HG03060 (cell line): ENCODE data around the gene EGFR.
"Not testable (repeated sequence)": the region's sequence is repeated elsewhere in the genome, so short reads cannot be mapped to it uniquely, and the experiment has no call there.

Experiments used
- ATAC-seq: cut with Tn5 transposase; IDR thresholded peaks from one replicate; pipeline ENCODE4 v1.9.1; 2021; ENCODE audit warnings: low read depth, moderate number of reproducible peaks; ENCODE audit not compliant: unreplicated experiment

The EGFR gene

DNA sequence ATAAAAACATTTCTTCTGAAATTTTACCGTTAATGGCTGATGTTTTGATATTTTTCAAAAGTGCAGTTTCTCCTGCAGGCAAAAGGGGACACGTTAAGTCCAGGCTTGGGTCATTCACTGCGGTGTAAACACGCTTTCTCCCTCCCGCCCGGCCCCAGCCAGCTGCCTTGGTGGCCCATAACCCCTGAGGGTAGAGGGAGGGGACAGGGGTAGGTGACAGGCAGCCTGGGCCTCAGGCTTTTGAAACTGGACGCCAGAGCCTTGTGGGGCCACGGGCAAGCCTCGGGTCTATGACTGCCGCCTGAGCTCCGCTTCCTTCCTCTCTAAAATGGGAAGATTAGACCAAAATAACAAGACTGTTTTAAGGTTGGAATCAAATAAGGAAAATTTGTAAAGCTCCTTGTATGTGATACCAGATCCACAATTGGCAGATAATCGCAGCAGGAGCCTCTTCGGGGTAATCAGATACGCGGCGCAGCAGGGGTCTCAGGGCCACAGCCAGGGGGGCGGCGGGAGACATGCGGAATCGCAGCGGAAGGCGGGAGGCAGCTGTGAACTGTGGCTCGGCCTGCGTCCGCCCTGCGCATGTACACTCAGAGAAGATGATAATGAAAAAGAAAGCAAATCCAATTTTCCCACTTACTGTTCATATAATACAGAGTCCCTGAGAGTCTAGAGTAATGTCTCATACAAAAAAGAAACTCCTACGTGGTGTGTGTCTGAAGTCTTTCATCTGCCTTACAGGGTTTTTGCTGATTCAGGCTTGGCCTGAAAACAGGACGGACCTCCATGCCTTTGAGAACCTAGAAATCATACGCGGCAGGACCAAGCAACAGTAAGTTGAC is 138.3 kb downstream of the EGFR start:
- ATAC-seq: no peak

- no peak for ATAC-seq
Observed at GRCh38 chr7:55157764-55158105, 138.9 kb downstream of the EGFR start.

DNA sequence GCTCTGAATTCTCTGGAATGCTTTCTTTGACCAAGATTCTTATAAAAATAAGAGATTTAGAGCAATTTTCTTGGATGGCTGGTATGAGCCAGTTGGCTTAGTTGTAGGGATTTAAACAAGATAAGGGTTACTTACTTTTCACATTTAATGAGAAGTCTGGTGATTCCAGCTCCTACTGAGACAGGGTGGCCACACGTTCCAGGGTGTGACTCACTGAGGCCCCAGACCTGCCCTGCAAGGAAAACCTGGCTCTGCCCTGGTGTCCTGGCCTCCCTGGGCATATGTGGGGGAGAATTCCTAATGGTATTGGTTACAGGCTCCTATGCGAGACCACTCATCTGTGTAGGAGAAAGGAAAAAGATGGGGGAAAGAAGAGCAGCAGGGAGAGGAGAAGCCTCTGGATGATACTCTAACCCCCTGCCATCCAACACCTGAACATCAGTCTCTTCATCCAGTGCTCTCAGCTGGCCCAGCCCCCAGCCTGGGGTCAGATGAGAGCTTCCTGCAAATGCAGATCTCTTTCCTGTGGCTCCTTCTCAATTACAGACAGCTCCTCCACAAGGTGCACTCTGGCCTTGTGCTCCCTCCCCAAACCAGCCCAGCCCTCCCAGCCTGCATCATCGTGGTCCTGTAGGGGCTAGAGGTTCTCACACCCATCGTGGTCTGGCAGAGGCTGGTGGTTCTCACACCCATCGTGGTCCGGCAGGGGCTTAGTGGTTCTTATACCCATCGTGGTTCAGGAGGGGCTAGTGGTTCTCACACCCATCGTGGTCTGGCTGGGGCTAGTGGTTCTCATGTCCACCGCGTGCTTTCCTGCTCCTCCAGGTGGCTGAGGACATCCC is 139.9 kb downstream of the EGFR start:
- no peak for ATAC-seq

DNA sequence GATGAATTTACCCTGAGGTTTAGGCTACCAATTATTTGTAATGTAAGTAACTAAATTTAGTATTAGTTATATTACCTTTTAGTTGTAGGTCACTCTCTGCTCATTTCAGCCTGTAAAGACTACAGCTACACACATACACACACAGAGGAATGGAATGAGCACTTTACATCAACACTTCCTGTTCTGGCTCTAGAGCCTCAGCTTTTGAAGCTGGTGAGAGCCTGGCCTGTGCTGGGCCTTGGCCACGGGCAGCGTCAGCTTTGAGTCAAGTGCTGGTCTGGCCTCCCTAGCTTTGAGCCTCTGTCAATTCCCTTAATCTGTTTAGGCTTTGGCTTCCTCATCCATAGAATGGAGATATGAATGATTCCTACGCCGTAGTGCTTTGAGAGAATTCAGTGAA is 141.7 kb downstream of the EGFR start:
- no peak for ATAC-seq

GRCh38 chr7:55161154-55161687 is 142.4 kb downstream of the EGFR start:
- ATAC-seq: no peak

DNA sequence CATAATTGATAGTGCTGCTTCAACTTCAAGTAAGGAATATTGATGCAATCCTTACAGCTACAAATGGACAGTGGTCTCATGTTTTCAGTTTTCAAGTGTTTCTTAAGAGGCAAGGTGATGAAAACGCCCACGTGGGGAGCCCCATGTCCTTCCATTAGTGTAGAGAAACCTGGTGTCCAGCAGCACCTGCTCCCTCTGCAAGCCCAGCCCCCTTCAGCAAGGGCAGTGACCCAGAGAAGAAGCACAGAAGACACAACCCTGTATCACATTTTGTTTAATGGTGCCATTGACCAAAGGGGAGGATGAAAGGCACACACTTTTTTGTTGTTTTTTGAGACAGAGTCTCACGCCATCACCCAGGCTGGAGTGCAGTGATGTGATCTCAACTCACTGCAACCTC is 143.7 kb downstream of the EGFR start:
- no peak for ATAC-seq

DNA sequence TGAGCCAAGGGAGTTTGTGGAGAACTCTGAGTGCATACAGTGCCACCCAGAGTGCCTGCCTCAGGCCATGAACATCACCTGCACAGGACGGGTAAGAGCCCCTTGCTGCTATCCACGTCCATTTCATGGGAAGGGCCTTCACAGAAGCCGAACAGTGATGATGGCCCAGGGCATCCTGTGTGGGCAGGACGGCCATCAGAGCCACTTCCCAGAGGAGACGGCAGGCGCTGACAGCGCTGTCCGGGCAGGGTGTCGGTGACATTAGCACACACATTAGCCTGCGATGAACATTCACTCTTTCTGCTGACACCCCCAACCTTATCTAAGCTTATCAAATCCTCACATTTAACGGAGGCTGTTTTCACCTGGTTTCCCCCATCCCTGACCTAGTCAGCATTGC is 144.9 kb downstream of the EGFR start:
- ATAC-seq: no peak

- no peak for ATAC-seq
Observed at GRCh38 chr7:55164527-55164926, 145.7 kb downstream of the EGFR start.

GRCh38 chr7:55165176-55165861 is 146.5 kb downstream of the EGFR start:
- ATAC-seq: no peak

- not testable (repeated sequence) for ATAC-seq
Observed at GRCh38 chr7:55167296-55167695, 148.5 kb downstream of the EGFR start.

DNA sequence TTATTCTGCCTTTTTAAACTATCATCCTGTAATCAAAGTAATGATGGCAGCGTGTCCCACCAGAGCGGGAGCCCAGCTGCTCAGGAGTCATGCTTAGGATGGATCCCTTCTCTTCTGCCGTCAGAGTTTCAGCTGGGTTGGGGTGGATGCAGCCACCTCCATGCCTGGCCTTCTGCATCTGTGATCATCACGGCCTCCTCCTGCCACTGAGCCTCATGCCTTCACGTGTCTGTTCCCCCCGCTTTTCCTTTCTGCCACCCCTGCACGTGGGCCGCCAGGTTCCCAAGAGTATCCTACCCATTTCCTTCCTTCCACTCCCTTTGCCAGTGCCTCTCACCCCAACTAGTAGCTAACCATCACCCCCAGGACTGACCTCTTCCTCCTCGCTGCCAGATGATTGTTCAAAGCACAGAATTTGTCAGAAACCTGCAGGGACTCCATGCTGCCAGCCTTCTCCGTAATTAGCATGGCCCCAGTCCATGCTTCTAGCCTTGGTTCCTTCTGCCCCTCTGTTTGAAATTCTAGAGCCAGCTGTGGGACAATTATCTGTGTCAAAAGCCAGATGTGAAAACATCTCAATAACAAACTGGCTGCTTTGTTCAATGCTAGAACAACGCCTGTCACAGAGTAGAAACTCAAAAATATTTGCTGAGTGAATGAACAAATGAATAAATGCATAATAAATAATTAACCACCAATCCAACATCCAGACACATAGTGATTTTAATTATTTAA is 151.7 kb downstream of the EGFR start:
- no peak for ATAC-seq

- ATAC-seq: no peak
Observed at GRCh38 chr7:55171157-55171556, 152.3 kb downstream of the EGFR start.

DNA sequence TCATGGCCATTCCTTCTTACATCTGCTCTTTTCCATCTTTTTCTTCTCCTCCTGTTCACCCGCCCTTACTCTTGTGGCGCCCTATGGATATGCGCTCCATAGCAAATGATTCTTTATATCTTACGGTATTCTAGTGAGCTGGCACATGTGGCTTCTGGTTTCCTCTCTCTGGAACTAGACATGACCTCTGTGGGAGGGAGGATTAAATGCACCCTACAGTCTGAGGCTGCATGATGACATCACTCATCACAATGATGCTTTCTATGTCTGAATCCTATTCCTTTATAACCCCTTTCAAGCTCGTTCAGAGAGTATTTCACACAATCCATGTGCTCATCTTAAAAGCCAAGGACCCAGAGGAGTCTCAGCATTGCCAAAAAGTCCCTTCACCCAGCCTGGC is 153.3 kb downstream of the EGFR start:
- ATAC-seq: no peak

- no peak for ATAC-seq
Observed at GRCh38 chr7:55172881-55173609, 154.2 kb downstream of the EGFR start.

GRCh38 chr7:55173671-55174070 is 154.9 kb downstream of the EGFR start:
- no peak for ATAC-seq

DNA sequence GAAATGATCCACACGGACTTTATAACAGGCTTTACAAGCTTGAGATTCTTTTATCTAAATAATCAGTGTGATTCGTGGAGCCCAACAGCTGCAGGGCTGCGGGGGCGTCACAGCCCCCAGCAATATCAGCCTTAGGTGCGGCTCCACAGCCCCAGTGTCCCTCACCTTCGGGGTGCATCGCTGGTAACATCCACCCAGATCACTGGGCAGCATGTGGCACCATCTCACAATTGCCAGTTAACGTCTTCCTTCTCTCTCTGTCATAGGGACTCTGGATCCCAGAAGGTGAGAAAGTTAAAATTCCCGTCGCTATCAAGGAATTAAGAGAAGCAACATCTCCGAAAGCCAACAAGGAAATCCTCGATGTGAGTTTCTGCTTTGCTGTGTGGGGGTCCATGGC is 155.6 kb downstream of the EGFR start:
- ATAC-seq: no peak

- ATAC-seq: no peak
Observed at GRCh38 chr7:55174856-55175255, 156.0 kb downstream of the EGFR start.

DNA sequence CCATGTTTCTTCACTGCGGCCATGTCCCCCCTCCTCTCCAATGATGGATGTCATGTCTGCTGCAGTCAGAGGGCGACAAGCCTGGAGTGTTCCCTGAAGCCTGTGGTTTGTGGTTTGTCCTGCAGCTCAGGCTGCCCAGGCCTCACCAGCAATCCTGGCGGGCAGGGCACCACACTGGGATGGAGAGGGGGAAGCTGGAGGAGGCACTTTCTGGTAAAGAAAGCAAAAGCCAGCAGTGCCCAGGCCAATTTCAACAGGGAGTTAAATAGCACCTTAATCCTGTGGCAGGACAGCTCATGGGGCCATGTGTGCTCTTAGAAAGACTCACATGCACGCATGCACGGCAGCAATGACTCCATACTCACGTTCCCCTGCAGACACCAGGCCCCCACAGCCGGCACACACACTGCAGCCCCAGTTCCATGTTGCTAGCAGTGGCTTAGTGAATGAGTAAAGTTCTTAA is 158.3 kb downstream of the EGFR start:
- ATAC-seq: no peak

DNA sequence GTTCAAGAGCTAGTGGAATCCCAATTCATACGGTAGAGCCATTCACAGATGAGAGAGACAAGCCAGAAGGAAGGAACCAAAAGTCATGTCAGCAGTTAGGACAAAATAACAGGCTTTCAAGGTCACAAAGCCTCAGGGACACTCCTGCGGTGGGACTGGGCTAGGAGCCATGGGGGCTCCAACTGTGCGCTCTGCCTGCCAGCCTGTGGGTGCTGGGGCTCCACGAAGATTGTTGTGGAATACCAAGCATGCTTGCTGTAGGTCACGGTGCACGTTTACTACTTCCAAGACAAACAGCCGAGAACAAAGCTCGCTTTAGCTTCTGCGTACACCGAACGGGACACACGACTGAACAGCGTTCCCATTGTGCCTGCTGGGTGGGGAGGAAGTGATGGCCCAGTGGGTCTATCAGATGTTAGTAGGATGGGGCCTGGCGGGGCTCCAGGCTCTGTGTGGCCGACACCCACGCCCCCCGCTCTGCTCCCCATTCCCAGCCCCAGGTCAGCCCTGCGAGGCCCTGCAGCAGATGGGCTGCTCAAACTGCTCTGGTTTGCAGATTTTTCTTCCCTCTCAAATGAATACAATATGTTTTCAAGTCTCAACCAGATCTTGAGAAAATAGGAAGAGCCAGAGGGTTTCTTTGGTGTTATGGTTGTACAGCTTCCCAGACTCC is 158.9 kb downstream of the EGFR start:
- no peak for ATAC-seq
